Effector memory CD8-positive, alpha-beta T cell (primary cell): ENCODE results near the gene BOC.

Experiments used
- ATAC-seq: fragments of 150-1000 bp; cut with Tn5 transposase; replicated peaks from 2 replicates; pipeline ENCODE4 v1.10.0; 2021; ENCODE audit warnings: mild to moderate bottlenecking, moderate library complexity
- DNase-seq, 3 experiments: peaks; one replicate each; pipeline ENCODE4 v3.0.0; 2021
- H3K27ac Mint-ChIP-seq, 2 donors: one replicate each; pipeline ENCODE4 v1.8.0; 2022; ENCODE audit warnings: mild to moderate bottlenecking in 2 of 2, mixed read lengths in 2 of 2, moderate library complexity in 2 of 2
- H3K27me3 Mint-ChIP-seq, 2 donors: one replicate each; pipeline ENCODE4 v1.8.0; 2022; ENCODE audit warnings: mixed read lengths in 2 of 2
- H3K36me3 Mint-ChIP-seq: one replicate; pipeline ENCODE4 v1.8.0; 2022; ENCODE audit warnings: mild to moderate bottlenecking, moderate library complexity, mixed read lengths; ENCODE audit not compliant: insufficient read depth
- H3K4me1 Mint-ChIP-seq, 2 donors: one replicate each; pipeline ENCODE4 v1.8.0; 2022; ENCODE audit warnings: low read depth in 2 of 2, mixed read lengths in 2 of 2
- H3K4me3 Mint-ChIP-seq, 2 donors: one replicate each; pipeline ENCODE4 v1.8.0; 2022; ENCODE audit warnings: mild to moderate bottlenecking in 2 of 2, mixed read lengths in 2 of 2, moderate library complexity in 2 of 2
- H3K9me3 Mint-ChIP-seq, 2 donors: one replicate each; pipeline ENCODE4 v1.8.0; 2022; ENCODE audit warnings: mixed read lengths in 2 of 2

BOC gene

DNA sequence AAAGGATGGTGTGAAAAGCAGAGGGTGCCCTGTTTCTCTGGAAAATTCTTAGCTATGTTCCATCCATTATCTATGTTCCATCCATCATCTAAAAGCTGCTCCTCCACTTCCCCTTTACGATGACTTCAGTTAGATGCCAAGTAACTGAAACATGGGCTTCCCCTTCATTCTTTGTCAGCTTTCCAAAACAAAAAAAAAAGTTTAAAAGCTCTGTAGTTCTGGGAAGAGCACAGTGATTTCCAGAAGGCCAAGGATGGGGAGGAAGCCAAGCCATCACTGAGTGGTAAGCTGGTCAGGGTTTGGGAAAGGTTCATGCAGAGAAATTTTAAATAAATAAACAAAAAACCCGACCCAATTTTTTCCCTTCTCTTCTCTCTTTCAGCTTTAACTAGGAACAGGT lies 118.4 kb downstream of the BOC start:
- Mint-ChIP-seq H3K27ac (no peak overlapping the region), H3K36me3 (no peaks in the 10 kb centered on the region), H3K27me3 (no peaks in the 10 kb centered on the region), H3K9me3 (no peaks in the 10 kb centered on the region), H3K4me3 (no peak overlapping the region), H3K4me1 (no peaks in the 10 kb centered on the region)
- ATAC-seq (no peak), DNase-seq (no peak)

DNA sequence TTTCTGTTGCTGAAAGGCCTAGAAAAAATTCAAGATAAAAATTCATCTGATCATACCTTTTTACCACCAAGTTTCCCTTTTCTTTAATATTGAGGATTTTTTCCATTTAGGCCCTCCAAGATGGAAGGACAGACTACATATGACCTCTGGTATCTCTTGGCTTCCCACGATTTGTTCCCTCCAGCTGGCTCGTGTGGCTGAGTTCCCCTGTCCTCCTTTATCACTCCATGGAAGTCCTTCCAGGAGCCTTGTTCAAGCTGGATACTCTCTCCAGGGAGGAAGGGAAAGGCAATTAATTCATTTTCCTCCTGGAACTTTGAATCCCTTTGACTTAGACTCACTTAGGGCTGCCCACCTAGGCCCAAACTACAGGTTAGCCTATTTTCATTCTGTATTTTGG lies 119.4 kb downstream of the BOC start:
- no peaks in the 10 kb centered on the region for H3K9me3 Mint-ChIP-seq
- H3K4me3 Mint-ChIP-seq = no peak overlapping the region
- H3K27ac Mint-ChIP-seq = no peak overlapping the region
- H3K4me1 Mint-ChIP-seq = no peaks in the 10 kb centered on the region
- DNase-seq (no peak), ATAC-seq (no peak)
- no peaks in the 10 kb centered on the region for H3K27me3 Mint-ChIP-seq
- H3K36me3 Mint-ChIP-seq = no peaks in the 10 kb centered on the region

DNA sequence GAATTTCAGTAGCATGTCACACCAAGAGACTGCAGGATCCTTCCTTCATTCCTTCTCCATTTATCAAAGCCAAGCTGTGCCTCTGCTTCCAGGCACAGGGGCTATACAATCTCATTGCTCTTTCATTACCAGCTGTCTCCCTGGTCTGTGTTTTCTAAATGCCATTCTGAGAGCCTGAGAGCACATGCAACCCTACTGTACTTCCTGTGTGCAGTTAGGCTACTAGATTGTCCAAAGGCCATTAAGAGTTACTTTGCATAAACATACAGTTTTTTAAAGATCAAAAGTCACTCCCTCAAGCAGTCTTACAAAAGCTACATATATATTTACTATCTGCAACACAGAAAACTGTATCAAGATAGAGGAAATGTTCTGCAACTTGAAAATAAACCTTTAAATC lies 119.8 kb downstream of the BOC start:
- no peaks in the 10 kb centered on the region for H3K9me3 Mint-ChIP-seq
- H3K36me3 Mint-ChIP-seq = no peaks in the 10 kb centered on the region
- H3K4me1 Mint-ChIP-seq = no peaks in the 10 kb centered on the region
- H3K27ac Mint-ChIP-seq = no peak overlapping the region
- ATAC-seq (no peak), DNase-seq (no peak)
- H3K27me3 Mint-ChIP-seq = no peaks in the 10 kb centered on the region
- H3K4me3 Mint-ChIP-seq = no peak overlapping the region
